HG03439 (cell line): ENCODE results near the gene C6orf89.

ENCODE experiments used
- ATAC-seq: cut with Tn5 transposase; IDR thresholded peaks from one replicate; pipeline ENCODE4 v1.9.1; 2021; ENCODE audit warnings: mild to moderate bottlenecking, moderate library complexity; ENCODE audit not compliant: unreplicated experiment

C6orf89 gene

GRCh38 chr6:36851626-36852025 is 34.1 kb upstream of the C6orf89 start:
- ATAC-seq = no peak

- ATAC-seq = no peak
These were observed 33.1 kb upstream of the C6orf89 start for GRCh38 chr6:36852481-36853147.

- ATAC-seq = no peak
These were observed 32.4 kb upstream of the C6orf89 start for GRCh38 chr6:36853325-36853724.

- no peak for ATAC-seq
These were observed 30.0 kb upstream of the C6orf89 start for GRCh38 chr6:36855750-36856149.

- ATAC-seq = no peak
These were observed 29.5 kb upstream of the C6orf89 start for GRCh38 chr6:36856277-36856676.

GRCh38 chr6:36857325-36857724 is 28.4 kb upstream of the C6orf89 start:
- no peak for ATAC-seq

- no peak for ATAC-seq
These were observed 27.3 kb upstream of the C6orf89 start for GRCh38 chr6:36858407-36858981.

GRCh38 chr6:36860126-36860525 is 25.6 kb upstream of the C6orf89 start:
- ATAC-seq = no peak

GRCh38 chr6:36862164-36862847 is 23.4 kb upstream of the C6orf89 start:
- ATAC-seq = no peak

GRCh38 chr6:36862848-36863382 is 22.8 kb upstream of the C6orf89 start:
- ATAC-seq = no peak

GRCh38 chr6:36863670-36864540 is 21.8 kb upstream of the C6orf89 start:
- ATAC-seq = no peak

- ATAC-seq = no peak
These were observed 19.9 kb upstream of the C6orf89 start for GRCh38 chr6:36865835-36866234.

- ATAC-seq = no peak
These were observed 18.1 kb upstream of the C6orf89 start for GRCh38 chr6:36867471-36868224.

- no peak for ATAC-seq
These were observed 14.1 kb upstream of the C6orf89 start for GRCh38 chr6:36871686-36872085.

- ATAC-seq = no peak
These were observed 12.6 kb upstream of the C6orf89 start for GRCh38 chr6:36873115-36873514.

GRCh38 chr6:36873612-36874442 is 11.9 kb upstream of the C6orf89 start:
- no peak for ATAC-seq

GRCh38 chr6:36874443-36875249 is 11.1 kb upstream of the C6orf89 start, which contains the start of gene PPIL1:
Gene PPIL1, minus strand, starts transcription at chr6:36874803. Its CDS starts 31 bp downstream, at chr6:36874772.
- peak; percentile 77 for ATAC-seq

GRCh38 chr6:36875250-36875633 is 10.5 kb upstream of the C6orf89 start:
- no peak for ATAC-seq

GRCh38 chr6:36884610-36885009 is 1.1 kb upstream of the C6orf89 start:
- ATAC-seq = no peak
